Left hindlimb (tissue), 1 donor: Measurements from ENCODE around the gene CEACAM5.

Source experiments
- DNase-seq: peaks from one replicate; pipeline ENCODE4 v3.0.0-alpha.2; 2018

The CEACAM5 gene

DNA sequence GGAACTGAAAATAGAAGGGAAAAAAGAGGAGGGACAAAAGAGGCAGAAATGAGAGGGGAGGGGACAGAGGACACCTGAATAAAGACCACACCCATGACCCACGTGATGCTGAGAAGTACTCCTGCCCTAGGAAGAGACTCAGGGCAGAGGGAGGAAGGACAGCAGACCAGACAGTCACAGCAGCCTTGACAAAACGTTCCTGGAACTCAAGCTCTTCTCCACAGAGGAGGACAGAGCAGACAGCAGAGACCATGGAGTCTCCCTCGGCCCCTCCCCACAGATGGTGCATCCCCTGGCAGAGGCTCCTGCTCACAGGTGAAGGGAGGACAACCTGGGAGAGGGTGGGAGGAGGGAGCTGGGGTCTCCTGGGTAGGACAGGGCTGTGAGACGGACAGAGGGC, at the start of gene CEACAM5:
CEACAM5 (plus strand) TSS at position 146 of the 400 bp plus-strand sequence; CDS start at position 252, 106 bp downstream.
- no peak for DNase-seq

DNA sequence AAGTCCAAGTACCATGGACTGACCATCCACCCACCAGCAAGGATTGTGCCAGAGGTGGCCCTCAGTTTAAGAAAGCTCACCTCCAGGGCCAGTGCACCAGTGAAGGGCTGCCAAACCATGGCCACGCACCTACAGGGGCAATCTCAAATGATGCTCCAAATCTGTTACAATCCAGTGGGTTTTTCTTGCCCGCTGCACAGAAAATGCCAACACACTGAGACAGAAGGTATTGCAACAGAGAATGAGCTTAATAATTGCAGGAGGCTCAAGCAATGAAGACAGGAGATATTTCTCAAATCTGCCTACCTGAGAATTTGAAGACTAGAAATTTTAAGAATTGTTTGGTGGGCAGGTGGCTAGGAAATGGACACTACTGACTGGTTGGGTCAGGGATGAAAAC, 42.4 kb upstream of the CEACAM5 start:
- DNase-seq, result no peak

DNA sequence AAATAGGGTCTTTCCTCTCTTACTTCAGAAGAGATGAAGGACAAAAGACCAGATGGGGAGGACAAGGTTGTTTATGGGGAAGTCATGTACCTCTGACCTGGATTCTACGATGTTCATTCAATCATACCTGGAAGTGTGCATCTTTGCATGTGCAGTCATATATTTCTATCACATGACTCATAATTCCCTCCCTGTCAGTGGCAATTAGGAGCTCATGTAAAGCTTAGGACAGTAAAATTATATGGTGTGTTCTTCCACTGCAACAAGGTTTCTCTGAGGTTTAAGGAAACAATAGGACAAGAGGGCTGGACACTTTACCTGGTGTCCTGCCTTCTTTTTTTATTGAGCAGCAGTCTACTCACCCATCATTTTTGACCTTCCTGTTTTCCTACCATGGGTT, 40.1 kb upstream of the CEACAM5 start:
- DNase-seq, result no peak

DNA sequence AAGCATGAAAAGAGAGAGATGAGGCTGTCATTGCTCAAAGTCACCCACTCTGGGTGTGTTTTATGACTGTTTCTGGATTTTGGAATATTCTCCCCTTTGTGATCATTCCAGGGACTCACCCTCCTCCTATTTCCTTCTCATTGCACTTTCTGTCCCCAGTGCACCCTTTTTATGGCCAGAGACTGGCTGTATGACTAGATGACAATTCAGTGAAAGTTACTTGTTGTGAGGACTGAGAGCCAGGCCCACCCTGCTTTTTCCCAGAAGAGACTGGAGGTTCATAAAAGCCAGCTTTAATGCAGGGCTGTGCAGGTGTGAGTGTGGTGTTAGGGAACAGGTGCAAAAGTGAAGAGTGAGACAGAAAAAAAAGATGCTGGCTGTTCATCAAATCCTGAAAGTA, 37.7 kb upstream of the CEACAM5 start:
- DNase-seq, result no peak

DNA sequence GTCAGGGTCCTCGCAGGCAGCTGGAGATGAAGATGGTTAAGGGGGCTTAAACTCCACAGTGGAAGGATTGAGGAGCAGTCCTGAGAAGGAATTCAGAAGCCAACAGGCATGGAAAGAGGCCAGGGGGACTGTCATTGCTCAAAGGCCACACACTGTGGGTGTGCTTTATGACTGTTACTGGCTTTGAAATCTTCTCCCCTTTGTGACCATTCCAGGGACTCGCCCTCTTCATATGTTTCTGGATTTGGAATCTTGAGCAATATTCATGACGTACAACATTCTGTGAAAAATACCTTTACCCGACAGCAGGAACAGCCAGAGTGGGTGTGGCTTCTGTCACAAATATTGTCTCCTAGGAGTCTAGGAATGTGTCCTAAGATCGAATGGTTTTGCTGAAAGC, 36.9 kb upstream of the CEACAM5 start:
- DNase-seq, result no peak

DNA sequence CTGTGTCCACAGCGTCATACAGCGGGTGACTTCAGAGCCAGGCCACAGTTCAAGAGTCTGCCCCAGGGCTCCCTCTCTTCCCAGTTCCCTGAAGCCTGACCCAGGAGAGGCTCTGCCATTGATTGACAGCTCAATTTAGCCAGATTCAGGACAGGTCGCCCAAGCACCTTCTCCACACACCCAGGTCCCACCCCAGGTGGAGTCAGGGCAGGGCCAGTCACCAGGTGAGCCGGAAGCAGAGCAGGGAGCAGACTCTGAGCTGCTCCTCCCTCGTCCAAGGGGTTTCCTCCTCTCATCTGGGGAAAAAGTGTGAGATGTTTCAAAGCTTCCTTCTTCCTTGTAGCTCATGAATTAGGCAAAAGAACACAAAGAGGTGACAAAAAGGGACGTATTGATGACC, 26.0 kb upstream of the CEACAM5 start:
- no peak for DNase-seq

DNA sequence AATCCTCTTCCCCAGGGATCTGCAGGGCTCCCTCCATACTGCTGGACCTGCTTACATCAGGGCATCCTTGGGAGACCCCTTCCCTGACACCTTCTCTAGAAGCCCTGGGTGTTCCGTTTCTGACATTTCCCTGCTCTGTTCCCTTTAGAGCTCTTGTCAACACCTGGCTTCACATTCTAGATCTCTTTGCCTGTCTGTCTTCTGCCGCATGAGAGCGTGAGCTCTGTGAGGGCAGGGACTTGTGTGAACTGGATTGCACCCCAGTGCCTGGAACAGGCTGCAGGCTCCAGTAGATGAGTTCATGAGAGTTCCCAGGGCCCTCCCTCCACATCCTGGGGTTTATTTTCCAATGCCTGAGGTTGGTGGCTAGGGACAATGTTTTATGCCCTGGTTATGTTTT, 21.0 kb upstream of the CEACAM5 start:
- DNase-seq, result no peak

DNA sequence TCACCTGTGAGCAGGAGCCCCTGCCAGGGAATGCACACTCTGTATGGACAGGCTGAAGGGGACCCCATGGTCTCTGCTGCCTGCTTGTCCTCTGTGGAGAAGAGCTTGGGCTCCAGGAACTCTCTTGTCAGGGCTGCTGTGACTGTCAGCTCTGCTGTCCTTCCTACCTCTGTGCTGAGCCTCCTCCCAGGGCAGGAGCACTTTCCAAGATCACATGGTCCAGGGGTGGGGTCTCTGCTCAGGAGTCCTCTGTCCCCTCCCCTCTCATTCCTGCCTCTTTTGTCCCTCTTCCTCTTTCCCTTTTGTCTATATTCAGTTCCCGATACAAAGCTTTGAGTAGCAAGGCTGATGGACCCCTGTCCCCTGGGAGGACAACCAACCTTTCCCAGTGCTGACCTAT, 20.3 kb upstream of the CEACAM5 start, which contains the start of gene CEACAM7:
CEACAM7 (minus strand) TSS at position 173 of the 400 bp plus-strand sequence; CDS start at position 68, 105 bp downstream.
- DNase-seq, result no peak

DNA sequence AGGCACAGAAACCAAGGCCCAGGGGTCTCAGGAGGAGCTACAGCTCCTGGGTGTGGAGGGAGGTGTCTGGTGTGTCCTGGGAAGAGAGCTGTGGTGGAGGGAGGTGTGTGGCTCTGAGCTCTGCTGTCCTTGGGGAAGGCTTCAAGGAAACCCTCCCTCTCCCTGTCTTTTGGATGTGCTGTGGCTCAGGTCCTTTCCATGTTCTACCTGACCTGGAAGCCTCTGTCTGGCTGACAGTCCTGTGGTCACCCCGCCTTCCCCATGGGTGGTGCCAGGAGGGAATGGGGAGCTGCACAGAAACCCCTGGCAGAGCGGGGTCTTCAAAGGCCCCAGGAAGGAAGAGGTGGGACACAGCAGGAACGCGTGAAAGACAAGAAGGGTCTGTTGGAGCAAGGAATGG, 19.7 kb upstream of the CEACAM5 start:
- DNase-seq, result no peak

DNA sequence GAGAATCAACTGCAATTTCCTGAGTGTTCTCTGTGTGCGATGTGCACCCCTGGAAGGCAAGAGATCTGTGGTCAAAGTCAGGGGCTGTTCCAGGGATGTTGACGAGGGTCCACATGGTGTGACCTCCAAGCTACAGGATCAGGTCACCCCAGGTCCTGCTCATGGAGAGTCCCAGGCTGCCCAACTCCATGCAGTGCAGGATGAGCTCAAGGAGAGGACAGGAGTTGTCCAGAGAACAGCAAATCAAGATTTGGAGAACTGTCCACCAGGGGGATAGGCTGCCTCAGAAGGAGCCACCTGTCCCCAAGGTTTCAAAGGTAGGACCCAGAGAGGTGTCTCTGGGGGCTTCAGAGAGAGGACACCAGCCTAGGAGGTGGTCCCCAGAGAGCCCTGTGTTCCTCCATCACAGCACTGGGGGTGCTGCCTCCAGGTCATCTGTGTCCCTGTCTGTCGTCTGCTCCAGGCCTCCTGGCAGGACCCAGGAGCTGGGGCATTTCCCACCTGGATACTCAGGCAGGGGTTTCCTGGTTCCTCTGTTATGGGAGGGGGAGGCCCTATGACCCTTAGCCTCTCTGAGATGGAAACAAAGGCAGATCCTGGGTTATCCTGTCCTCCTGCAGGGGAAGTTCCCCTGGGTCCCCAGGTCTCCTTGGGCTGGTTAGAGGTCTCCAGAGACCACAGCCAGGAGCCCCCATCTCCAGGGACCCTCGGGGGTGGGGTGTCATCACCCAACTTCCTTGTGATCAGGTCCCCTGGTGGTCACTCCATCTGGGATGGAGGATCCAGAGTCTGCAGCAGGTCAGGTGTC, 18.2 kb upstream of the CEACAM5 start:
- no peak for DNase-seq

DNA sequence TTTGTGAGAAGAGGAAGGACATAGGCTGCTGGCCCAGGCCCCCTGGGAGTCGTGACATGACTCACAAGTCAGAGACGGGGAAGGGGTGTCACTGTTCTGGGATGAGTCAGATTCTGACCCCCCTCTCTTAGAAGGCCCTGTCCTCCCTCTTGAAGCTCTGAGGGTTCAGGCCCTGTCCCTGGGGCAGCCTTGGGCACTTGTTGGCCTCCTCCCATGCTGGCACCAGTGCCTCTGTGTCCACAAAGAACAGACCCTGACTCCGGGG, 17.7 kb upstream of the CEACAM5 start:
- no peak for DNase-seq

DNA sequence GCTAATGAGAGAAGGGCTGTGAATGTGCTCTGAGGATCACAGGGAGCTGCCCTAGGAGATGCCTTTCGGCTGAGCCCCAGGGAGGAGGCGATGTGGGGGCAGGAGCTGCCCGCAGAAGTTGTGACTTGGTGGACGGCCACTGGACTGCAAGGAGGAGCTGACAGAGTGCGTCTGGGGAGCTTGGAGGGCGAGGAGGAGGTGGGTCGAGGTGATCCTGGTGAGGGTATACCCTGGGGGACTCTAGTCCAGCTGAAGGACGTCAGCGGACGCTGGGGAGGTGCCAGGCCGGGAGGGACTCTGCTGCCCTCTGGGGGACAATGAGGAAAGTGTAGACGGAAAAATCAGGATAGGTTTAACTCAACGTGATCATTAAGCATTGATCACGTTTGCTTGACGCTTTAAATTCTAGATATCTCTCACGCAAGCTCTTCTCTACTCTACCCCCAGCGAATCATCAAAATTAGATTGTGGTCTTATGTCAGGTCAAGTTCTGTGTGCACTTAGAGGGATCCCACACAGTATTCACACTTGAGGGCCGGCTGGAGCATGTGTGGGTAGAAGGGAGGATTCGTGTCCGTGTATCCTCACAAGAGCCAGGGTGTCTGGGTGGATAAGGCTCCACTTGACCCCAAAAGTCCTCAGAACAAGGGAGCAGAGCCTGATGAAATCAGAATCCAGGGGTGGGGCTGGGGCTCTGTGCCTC, 17.0 kb upstream of the CEACAM5 start:
- DNase-seq, result no peak

DNA sequence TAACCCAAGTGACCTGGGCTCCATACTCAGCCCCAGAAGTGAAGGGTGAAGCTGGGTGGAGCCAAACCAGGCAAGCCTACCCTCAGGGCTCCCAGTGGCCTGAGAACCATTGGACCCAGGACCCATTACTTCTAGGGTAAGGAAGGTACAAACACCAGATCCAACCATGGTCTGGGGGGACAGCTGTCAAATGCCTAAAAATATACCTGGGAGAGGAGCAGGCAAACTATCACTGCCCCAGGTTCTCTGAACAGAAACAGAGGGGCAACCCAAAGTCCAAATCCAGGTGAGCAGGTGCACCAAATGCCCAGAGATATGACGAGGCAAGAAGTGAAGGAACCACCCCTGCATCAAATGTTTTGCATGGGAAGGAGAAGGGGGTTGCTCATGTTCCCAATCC, 14.2 kb upstream of the CEACAM5 start:
- DNase-seq, result no peak

DNA sequence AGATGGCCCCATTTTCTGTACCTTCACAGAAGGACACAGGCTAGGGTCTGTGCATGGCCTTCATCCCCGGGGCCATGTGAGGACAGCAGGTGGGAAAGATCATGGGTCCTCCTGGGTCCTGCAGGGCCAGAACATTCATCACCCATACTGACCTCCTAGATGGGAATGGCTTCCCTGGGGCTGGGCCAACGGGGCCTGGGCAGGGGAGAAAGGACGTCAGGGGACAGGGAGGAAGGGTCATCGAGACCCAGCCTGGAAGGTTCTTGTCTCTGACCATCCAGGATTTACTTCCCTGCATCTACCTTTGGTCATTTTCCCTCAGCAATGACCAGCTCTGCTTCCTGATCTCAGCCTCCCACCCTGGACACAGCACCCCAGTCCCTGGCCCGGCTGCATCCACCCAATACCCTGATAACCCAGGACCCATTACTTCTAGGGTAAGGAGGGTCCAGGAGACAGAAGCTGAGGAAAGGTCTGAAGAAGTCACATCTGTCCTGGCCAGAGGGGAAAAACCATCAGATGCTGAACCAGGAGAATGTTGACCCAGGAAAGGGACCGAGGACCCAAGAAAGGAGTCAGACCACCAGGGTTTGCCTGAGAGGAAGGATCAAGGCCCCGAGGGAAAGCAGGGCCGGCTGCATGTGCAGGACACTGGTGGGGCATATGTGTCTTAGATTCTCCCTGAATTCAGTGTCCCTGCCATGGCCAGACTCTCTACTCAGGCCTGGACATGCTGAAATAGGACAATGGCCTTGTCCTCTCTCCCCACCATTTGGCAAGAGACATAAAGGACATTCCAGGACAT, 13.4 kb upstream of the CEACAM5 start:
- DNase-seq, result no peak

DNA sequence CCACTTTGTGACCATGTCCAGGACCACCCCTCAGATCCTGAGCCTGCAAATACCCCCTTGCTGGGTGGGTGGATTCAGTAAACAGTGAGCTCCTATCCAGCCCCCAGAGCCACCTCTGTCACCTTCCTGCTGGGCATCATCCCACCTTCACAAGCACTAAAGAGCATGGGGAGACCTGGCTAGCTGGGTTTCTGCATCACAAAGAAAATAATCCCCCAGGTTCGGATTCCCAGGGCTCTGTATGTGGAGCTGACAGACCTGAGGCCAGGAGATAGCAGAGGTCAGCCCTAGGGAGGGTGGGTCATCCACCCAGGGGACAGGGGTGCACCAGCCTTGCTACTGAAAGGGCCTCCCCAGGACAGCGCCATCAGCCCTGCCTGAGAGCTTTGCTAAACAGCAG, 12.7 kb upstream of the CEACAM5 start:
- no peak for DNase-seq

DNA sequence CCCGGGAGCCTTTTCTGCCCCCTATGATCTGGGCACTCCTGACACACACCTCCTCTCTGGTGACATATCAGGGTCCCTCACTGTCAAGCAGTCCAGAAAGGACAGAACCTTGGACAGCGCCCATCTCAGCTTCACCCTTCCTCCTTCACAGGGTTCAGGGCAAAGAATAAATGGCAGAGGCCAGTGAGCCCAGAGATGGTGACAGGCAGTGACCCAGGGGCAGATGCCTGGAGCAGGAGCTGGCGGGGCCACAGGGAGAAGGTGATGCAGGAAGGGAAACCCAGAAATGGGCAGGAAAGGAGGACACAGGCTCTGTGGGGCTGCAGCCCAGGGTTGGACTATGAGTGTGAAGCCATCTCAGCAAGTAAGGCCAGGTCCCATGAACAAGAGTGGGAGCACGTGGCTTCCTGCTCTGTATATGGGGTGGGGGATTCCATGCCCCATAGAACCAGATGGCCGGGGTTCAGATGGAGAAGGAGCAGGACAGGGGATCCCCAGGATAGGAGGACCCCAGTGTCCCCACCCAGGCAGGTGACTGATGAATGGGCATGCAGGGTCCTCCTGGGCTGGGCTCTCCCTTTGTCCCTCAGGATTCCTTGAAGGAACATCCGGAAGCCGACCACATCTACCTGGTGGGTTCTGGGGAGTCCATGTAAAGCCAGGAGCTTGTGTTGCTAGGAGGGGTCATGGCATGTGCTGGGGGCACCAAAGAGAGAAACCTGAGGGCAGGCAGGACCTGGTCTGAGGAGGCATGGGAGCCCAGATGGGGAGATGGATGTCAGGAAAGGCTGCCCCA, 11.8 kb upstream of the CEACAM5 start:
- DNase-seq, result no peak

DNA sequence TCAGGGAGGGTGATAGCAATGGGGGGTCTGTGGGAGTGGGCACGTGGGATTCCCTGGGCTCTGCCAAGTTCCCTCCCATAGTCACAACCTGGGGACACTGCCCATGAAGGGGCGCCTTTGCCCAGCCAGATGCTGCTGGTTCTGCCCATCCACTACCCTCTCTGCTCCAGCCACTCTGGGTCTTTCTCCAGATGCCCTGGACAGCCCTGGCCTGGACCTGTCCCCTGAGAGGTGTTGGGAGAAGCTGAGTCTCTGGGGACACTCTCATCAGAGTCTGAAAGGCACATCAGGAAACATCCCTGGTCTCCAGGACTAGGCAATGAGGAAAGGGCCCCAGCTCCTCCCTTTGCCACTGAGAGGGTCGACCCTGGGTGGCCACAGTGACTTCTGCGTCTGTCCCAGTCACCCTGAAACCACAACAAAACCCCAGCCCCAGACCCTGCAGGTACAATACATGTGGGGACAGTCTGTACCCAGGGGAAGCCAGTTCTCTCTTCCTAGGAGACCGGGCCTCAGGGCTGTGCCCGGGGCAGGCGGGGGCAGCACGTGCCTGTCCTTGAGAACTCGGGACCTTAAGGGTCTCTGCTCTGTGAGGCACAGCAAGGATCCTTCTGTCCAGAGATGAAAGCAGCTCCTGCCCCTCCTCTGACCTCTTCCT, 11.1 kb upstream of the CEACAM5 start:
- DNase-seq, result no peak

DNA sequence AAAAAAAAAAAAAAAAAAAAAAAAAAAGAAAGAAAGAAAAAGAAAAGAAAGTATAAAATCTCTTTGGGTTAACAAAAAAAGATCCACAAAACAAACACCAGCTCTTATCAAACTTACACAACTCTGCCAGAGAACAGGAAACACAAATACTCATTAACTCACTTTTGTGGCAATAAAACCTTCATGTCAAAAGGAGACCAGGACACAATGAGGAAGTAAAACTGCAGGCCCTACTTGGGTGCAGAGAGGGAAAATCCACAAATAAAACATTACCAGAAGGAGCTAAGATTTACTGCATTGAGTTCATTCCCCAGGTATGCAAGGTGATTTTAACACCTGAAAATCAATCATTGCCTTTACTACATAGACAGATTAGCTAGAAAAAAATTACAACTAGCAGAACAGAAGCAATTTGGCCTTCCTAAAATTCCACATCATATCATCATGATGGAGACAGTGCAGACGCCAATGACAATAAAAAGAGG, 9.6 kb upstream of the CEACAM5 start:
- no peak for DNase-seq

DNA sequence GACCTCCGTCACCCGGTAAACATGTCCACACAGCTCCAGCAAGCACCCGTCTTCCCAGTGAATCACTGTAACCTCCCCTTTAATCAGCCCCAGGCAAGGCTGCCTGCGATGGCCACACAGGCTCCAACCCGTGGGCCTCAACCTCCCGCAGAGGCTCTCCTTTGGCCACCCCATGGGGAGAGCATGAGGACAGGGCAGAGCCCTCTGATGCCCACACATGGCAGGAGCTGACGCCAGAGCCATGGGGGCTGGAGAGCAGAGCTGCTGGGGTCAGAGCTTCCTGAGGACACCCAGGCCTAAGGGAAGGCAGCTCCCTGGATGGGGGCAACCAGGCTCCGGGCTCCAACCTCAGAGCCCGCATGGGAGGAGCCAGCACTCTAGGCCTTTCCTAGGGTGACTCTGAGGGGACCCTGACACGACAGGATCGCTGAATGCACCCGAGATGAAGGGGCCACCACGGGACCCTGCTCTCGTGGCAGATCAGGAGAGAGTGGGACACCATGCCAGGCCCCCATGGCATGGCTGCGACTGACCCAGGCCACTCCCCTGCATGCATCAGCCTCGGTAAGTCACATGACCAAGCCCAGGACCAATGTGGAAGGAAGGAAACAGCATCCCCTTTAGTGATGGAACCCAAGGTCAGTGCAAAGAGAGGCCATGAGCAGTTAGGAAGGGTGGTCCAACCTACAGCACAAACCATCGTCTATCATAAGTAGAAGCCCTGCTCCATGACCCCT, 9.0 kb upstream of the CEACAM5 start:
- no peak for DNase-seq

DNA sequence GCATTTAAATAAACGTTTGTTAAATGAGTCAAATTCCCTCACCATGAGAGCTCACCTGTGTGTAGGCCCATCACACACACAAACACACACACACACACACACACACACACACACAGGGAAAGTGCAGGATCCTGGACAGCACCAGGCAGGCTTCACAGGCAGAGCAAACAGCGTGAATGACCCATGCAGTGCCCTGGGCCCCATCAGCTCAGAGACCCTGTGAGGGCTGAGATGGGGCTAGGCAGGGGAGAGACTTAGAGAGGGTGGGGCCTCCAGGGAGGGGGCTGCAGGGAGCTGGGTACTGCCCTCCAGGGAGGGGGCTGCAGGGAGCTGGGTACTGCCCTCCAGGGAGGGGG, 8.5 kb upstream of the CEACAM5 start:
- DNase-seq, result no peak

DNA sequence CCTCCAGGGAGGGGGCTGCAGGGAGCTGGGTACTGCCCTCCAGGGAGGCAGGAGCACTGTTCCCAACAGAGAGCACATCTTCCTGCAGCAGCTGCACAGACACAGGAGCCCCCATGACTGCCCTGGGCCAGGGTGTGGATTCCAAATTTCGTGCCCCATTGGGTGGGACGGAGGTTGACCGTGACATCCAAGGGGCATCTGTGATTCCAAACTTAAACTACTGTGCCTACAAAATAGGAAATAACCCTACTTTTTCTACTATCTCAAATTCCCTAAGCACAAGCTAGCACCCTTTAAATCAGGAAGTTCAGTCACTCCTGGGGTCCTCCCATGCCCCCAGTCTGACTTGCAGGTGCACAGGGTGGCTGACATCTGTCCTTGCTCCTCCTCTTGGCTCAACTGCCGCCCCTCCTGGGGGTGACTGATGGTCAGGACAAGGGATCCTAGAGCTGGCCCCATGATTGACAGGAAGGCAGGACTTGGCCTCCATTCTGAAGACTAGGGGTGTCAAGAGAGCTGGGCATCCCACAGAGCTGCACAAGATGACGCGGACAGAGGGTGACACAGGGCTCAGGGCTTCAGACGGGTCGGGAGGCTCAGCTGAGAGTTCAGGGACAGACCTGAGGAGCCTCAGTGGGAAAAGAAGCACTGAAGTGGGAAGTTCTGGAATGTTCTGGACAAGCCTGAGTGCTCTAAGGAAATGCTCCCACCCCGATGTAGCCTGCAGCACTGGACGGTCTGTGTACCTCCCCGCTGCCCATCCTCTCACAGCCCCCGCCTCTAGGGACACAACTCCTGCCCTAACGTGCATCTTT, 7.8 kb upstream of the CEACAM5 start:
- no peak for DNase-seq
